Heart right ventricle (tissue), 16 donors: ENCODE measurements around the gene BCOR. TPM values are rescaled to one million over a fixed set of nuclear protein-coding genes. Genes with fewer than 3 reads are reported as not detected.

Experiments used
- ATAC-seq, 8 donors: fragments of 200-7000 bp; cut with Tn5 transposase; one replicate each; pipeline ENCODE4 v1.9.1; 2020; ENCODE audit warnings: mild to moderate bottlenecking in 8 of 8, moderate library complexity in 8 of 8, moderate number of reproducible peaks in 1 of 8
- DNase-seq, 2 donors: peaks; one replicate each; pipeline ENCODE4 v3.0.0-alpha.2; 2020
- H3K27ac ChIP-seq, 10 donors: fragments of 200-600 bp; sonication (generic) in 2 of 10; one replicate each; pipeline versions ENCODE4 v1.5.0 to v1.8.0; 2020 to 2022; ENCODE audit warnings: mild to moderate bottlenecking in 3 of 10
- H3K27me3 ChIP-seq, 7 donors: fragments of 200-600 bp; one replicate each; pipeline ENCODE4 v1.8.0; 2021 to 2022; ENCODE audit warnings: mild to moderate bottlenecking in 2 of 7
- H3K36me3 ChIP-seq, 9 donors: fragments of 200-600 bp; sonication (generic) in 1 of 9; one replicate each; pipeline versions ENCODE4 v1.5.0 to v1.8.0; 2020 to 2022; ENCODE audit warnings: mild to moderate bottlenecking in 2 of 9
- H3K4me1 ChIP-seq, 9 donors: fragments of 200-600 bp; sonication (generic) in 1 of 9; one replicate each; pipeline versions ENCODE4 v1.5.0 to v1.8.0; 2020 to 2022; ENCODE audit warnings: mild to moderate bottlenecking in 4 of 9
- H3K4me3 ChIP-seq, 10 donors: fragments of 200-600 bp; sonication (generic) in 2 of 10; one replicate each; pipeline versions ENCODE4 v1.5.0 to v1.8.0; 2020 to 2022; ENCODE audit warnings: mild to moderate bottlenecking in 7 of 10, moderate library complexity in 2 of 10
- H3K9me3 ChIP-seq, 11 donors: fragments of 200-600 bp in 10 of 11; sonication (generic) in 2 of 11; one replicate each; pipeline versions ENCODE4 v1.5.0 to v1.8.0; 2013 to 2022; ENCODE audit warnings: mild to moderate bottlenecking in 2 of 11, control low read depth in 1 of 11, moderate library complexity in 1 of 11
- CTCF ChIP-seq, 9 donors: fragments of 200-600 bp; sonication (generic) in 2 of 9; IDR thresholded peaks; one replicate each; pipeline versions ENCODE4 v1.5.0 to v1.8.0; 2021 to 2022; ENCODE audit warnings: antibody characterized with exemption in 9 of 9, mild to moderate bottlenecking in 5 of 9, moderate library complexity in 1 of 9
- WGBS, 2 donors: extraction: QIAGEN DNeasy Blood & Tissue Kit; methylation state at CpG; one replicate each; pipeline ENCODE4 v1.1.7; 2013; ENCODE audit warnings: inconsistent platforms in 1 of 2; 5-methylcytosine and 5-hydroxymethylcytosine counted together
- intact Hi-C, 10 donors: fragments of 100-400 bp; cut with DNase I; formaldehyde crosslinking; loops; one replicate each; pipeline versions ENCODE4 v1.11.1 to v1.14.2; 2022
- polyA plus RNA-seq, 2 donors: library from polyadenylated mRNA; stranded (reverse); fragments of 200-250 nt; gene quantifications; one replicate each; pipeline ENCODE4 v1.2.3, GENCODE V29; 2013
- total RNA-seq, 10 donors: library from RNA; stranded (reverse); fragmentation: NEBNext Ultra II Directional in 3 of 10; extraction: Animal tissue kit (Norgen Biotek cat#: 25700) in 3 of 10; gene quantifications; one replicate each; pipeline versions ENCODE4 v1.2.1 to v1.2.4, GENCODE V29; 2021 to 2023
- donor health status: Arrhythmogenic right ventricular cardiomyopathy.
- donor health status: ischemic (EF 13 %, LVEDD 7.1; RV severe dilation, severe dysfunction).
- donor health status: healthy with polysubstance abuse.
- donor health status: DM: no; HTN: yes; CAD: no.
- donor health status: DM: no; HTN: no; CAD: no.
- donor health status: ischemic (EF 25% LVEDD 6.9; RV normal size, moderate dysfunction).
- donor health status: ischemic (EF 25% LVEDD 5.7; RV mildly dilated, moderate dysfunction).
- donor health status: healthy.
- donor health status: DM: yes; HTN: yes; CAD: no.
- donor health status: Ischemic cardiomyopathy.
- donor health status: ischemic (EF 35%, LVEDD 5.7; RV mildly dilated, moderate dysfunction).
- donor health status: nonischemic (EF 11% LVEDD 7.7; RV severe dilation, severe dysfunction).
- donor health status: DM: yes; HTN: yes; CAD: no.
- donor health status: PGD.
- donor health status: ischemic (EF 29% LVEDD 5.4; RV normal size, mild dysfunction).
- donor health status: nonischemic (EF 23%, LVEDD 6.1; RV moderate dilation, normal function).

BCOR gene
- total and polyA plus RNA-seq, 12 donors: 9.1 to 27.2 (median 19.2) TPM

DNA sequence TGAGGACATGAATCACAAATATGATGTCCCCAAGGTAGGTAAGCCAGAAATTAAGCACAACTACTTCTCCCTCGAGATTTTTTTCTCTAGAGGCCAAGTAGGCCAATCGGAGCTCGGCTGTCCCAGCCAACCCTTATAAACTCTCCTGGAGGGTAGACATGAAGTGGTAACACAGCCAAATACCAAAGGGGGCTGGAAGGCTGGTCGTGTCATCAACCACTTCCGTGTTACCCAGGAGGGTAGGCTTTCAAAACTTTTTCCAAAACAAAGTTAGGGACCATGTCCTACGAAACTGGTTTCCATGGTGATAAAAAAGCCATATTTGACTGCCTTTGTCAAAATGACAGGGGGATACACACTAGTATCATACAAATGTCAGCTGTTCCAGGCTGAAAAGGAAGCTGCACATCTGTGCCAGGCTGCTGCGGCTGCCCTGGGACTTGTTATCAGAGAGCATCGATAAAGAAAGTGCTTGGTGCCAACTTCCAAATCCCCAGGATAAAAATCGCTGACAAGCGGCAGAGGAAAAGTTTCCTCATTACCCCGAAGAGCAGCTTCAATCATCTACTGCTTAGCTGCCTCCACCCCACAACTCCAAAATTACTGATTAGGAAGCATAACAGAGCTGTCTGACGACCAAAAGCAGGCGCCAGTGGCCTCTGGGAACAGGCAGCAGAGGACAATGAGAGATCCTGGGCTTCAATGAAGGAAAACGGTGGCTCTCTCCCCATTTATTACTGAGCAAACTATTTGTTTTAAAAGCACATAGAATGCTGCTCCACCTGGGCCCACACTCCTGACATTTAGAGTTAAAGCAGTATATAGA, 20.8 kb downstream of the BCOR start:
- Histone ChIP-seq H3K27me3 (peaks cover 0 to 16% (median 0%) of the 10 kb centered on the region in 7 donors), H3K36me3 (peaks cover 0 to 50% (median 0%) of the 10 kb centered on the region in 9 donors), H3K4me3 (no peak overlapping the region), H3K27ac (peak overlapping the region in 2 of 10 donors; percentile 22 to 44), H3K9me3 (no peaks in the 10 kb centered on the region), H3K4me1 (peaks cover 0 to 27% (median 6%) of the 10 kb centered on the region in 9 donors)
- intact Hi-C loops: no loop called here
- DNase-seq (no peak), ATAC-seq (peak in 1 of 8 donors; percentile 67)
- no peak for TF ChIP-seq CTCF (IDR thresholded peaks at IDR 0.05)
- WGBS, 2 donors: 21 to 37% methylated on average over 14 of the region's 14 CpGs

DNA sequence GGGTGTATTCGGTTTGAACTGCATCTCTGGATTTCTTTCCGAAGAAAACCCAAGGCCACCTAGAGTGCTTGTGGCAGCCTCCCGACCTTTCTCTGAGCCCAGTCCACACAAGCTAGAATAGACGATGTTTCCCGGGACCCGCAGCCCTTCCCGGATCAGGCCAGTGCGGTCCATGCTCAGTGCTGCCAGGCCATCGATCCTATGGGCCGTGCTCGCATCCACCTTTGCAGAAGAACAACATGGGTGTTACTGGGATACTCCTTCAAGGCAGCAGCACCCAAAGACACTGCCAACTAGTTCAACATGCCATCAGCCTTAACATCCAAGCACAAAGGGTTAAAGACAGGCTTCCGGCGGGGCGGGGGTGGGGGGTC, 22.8 kb downstream of the BCOR start:
- H3K27me3 ChIP-seq: peaks cover 0 to 4% (median 0%) of the 10 kb centered on the region in 7 donors
- intact Hi-C loops: no loop called here
- ATAC-seq (no peak), DNase-seq (no peak)
- no peak overlapping the region for H3K4me3 ChIP-seq
- H3K27ac ChIP-seq: no peak overlapping the region
- TF ChIP-seq CTCF (IDR thresholded peaks at IDR 0.05): no peak
- peaks cover 0 to 68% (median 3%) of the 10 kb centered on the region in 9 donors for H3K36me3 ChIP-seq
- peaks cover 0 to 21% (median 6%) of the 10 kb centered on the region in 9 donors for H3K4me1 ChIP-seq
- H3K9me3 ChIP-seq: no peaks in the 10 kb centered on the region
- 84 to 92% methylated on average over 13 to 14 of the region's 14 CpGs for WGBS, 2 donors

DNA sequence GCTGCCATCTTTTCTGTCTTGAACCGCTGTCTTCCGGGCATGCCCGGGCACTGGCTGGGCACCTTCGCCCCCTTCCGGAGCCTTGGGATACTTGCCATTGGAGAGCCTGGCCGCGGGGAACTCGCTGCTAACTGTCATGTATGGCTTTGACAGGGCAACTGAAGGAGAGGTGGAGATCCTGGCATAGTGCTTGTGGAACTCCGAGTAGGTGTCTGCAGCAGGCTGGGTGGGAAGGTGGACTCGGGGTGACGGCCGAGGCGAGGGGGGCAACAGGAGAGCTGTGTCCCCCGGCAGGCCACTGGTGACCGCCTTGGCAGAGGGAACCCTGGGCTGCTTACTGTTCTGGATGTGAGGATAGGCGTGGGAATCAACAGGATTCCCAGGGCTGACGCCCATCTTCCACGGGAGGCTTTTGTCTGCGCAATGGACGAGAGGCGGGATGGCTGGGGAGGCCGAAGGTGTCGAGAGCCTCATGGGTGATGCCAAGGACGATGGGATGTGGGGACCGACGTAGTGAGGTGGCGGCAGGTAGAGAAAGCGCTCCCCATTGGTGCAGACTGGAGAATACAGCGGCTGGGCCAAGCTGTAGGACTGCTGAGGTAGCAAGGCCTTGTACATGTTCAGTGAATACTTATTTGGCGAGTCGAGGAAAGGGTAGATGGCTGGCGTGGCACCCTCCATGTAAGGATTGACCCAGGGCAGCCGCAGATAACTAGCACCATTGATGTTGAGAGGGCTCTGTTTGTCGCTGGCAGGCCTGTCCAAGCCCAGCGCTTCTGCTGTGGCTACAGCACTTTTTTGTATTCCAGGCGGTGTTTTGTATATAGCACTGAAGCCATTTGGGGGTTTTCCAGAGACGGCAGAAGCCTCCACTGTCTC, 23.4 kb downstream of the BCOR start:
- H3K36me3 ChIP-seq: peaks cover 0 to 75% (median 3%) of the 10 kb centered on the region in 9 donors
- peaks cover 0 to 2% (median 0%) of the 10 kb centered on the region in 7 donors for H3K27me3 ChIP-seq
- no peak for DNase-seq
- WGBS, 2 donors: 95% methylated on average over 37 of the region's 37 CpGs
- H3K4me1 ChIP-seq: peaks cover 0 to 19% (median 6%) of the 10 kb centered on the region in 9 donors
- H3K27ac ChIP-seq: no peak overlapping the region
- ATAC-seq: peak in 1 of 8 donors; percentile 30
- H3K4me3 ChIP-seq: no peak overlapping the region
- TF ChIP-seq CTCF (IDR thresholded peaks at IDR 0.05): no peak
- H3K9me3 ChIP-seq: no peaks in the 10 kb centered on the region
- intact Hi-C loops: no loop called here

GRCh38 chrX:40073439-40074054, 24.2 kb downstream of the BCOR start:
- 86 to 87% methylated on average over 26 of the region's 26 CpGs for whole genome bisulfite sequencing, 2 donors
- H3K9me3 ChIP-seq: no peaks in the 10 kb centered on the region
- no peak for TF ChIP-seq CTCF (IDR thresholded peaks at IDR 0.05)
- no peak overlapping the region for H3K4me3 ChIP-seq
- intact Hi-C loops: no loop called here
- peaks cover 0 to 82% (median 3%) of the 10 kb centered on the region in 9 donors for H3K36me3 ChIP-seq
- peaks cover 0 to 5% (median 0%) of the 10 kb centered on the region in 7 donors for H3K27me3 ChIP-seq
- no peak overlapping the region for H3K27ac ChIP-seq
- H3K4me1 ChIP-seq: peaks cover 0 to 13% (median 6%) of the 10 kb centered on the region in 9 donors
- DNase-seq (no peak), ATAC-seq (no peak)
